Large intestine (tissue), 3 donors: ENCODE data around the gene PDCL2. TPM values are rescaled to one million over a fixed set of nuclear protein-coding genes. Genes with fewer than 3 reads are reported as not detected.
"Not testable (repeated sequence)": the region's sequence is repeated elsewhere in the genome, so short reads cannot be mapped to it uniquely, and the experiment has no call there.

Experiments used
- DNase-seq, 2 donors: peaks; one replicate each; pipeline versions ENCODE4 v3.0.0 to v3.0.0-alpha.2; 2013
- H3K27ac ChIP-seq: one replicate; pipeline ENCODE4 v1.5.1; 2013; ENCODE audit warnings: low read length
- H3K27me3 ChIP-seq: 2 replicates; pipeline ENCODE4 v1.6.1; 2013; ENCODE audit warnings: low read length; ENCODE audit not compliant: control insufficient read depth, insufficient read depth
- H3K36me3 ChIP-seq: 2 replicates; pipeline ENCODE4 v1.6.1; 2013; ENCODE audit warnings: low read length; ENCODE audit not compliant: control insufficient read depth, insufficient read depth
- H3K4me1 ChIP-seq: one replicate; pipeline ENCODE4 v1.6.1; 2013; ENCODE audit warnings: low read length; ENCODE audit not compliant: control insufficient read depth, insufficient read depth
- H3K4me3 ChIP-seq: one replicate; pipeline ENCODE4 v1.5.1; 2013; ENCODE audit warnings: low read length
- H3K9me3 ChIP-seq: one replicate; pipeline ENCODE4 v1.6.1; 2013; ENCODE audit warnings: mild to moderate bottlenecking, low read depth, low read length, moderate library complexity; ENCODE audit not compliant: control insufficient read depth
- WGBS: methylation state at CpG from one replicate; pipeline ENCODE4 v1.1.5; 2013; ENCODE audit warnings: low lambda C conversion rate; ENCODE audit not compliant: insufficient coverage; 5-methylcytosine and 5-hydroxymethylcytosine counted together
- polyA plus RNA-seq: library from polyadenylated mRNA; unstranded; fragments of 120-200 nt; gene quantifications from one replicate; pipeline ENCODE4 v1.2.1, GENCODE V29; 2013

PDCL2 gene
- polyA plus RNA-seq, 1 donor, result not detected

DNA sequence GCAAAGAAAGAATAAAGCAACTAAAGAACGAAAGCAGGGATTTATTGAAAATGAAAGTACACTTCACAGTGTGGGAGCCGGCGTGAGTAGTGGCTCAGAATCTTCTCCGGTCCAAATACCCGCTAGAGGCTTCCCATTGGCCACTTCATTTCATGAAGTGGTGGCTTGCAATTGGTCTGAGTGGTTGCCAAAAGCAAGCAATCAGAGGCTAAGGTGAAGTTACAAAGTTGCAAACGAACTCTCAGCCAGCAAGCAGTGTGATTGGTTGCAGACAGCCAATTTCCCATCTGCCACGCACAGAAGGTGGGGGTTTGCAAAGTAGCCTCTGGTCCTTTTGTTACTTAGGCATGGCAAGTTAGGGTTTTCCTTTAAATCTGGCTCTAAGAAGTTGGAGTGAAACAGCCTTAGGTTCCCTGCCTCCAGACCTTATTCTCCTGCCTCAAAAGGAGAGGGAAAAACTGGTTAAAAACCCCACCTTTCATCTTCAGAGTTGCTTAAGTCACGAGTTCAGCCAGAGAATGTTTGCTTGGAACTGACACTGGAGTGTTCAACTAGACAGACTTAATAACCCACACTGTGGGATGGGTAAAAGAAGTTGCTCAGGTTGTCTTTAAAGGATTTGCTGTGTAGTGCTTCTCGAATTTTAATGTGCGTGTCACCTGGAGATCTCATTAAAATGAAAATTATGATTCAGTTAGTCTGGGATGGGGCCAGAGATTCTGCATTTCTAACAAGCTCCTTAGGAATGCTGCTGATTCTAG lies 38.4 kb downstream of the PDCL2 start:
- Histone ChIP-seq H3K27ac (no peak overlapping the region), H3K4me1 (peaks cover 8% of the 10 kb centered on the region), H3K9me3 (no peaks in the 10 kb centered on the region), H3K36me3 (no peaks in the 10 kb centered on the region), H3K4me3 (no peak overlapping the region), H3K27me3 (no peaks in the 10 kb centered on the region)
- WGBS, result 80% methylated on average over 1 of the region's 10 CpGs
- no peak for DNase-seq

DNA sequence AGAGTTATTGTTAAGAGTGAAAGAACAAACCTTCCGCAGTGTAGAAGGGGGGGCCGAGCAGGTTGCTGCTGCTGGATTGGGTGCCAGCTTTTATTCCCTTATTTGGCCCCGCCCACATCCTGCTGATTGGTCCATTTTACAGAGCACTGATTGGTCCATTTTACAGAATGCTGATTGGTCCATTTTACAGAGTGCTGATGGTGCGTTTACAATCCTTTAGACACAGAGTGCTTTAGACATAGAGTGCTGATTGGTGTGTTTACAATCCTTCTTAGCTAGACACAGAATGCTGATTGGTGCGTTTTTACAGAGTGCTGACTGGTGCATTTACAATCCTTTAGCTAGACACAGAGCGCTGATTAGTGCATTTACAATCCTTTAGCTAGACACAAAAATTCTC lies 40.1 kb downstream of the PDCL2 start:
- H3K4me3 ChIP-seq, H3K27me3 ChIP-seq, H3K9me3 ChIP-seq, H3K36me3 ChIP-seq, DNase-seq, H3K27ac ChIP-seq: not testable (repeated sequence)
- no CpG with 5 or more reads among the region's 6 CpGs for WGBS
- H3K4me1 ChIP-seq, result peaks cover 19% of the 10 kb centered on the region

- DNase-seq, result peak; percentile 40 to 75
- 33% methylated on average over 1 of the region's 2 CpGs for WGBS
Observed at GRCh38 chr4:55549888-55550287, 42.2 kb downstream of the PDCL2 start.

DNA sequence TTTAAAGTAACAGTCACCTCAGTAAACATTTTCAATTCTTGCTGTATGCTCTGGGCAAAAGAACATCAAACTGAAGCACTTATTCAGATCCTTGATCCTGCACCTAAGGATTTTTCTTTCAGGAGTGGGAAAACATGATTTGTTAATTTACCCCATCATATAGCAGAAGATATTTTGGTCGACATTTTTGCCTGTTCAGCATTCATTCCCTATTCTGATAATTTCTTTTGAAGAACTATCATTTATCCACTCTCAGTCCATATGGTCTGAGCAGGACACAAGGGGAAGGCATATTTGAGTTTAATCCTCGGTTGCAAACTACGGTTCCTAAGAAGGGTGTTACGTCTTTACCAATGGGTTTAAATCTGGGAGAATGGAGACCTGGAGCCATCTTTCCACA lies 44.1 kb downstream of the PDCL2 start:
- H3K27ac ChIP-seq, result no peak overlapping the region
- no peak overlapping the region for H3K4me3 ChIP-seq
- peaks cover 19% of the 10 kb centered on the region for H3K4me1 ChIP-seq
- H3K27me3 ChIP-seq, result no peaks in the 10 kb centered on the region
- no peak for DNase-seq
- WGBS, result 80% methylated on average over 1 of the region's 4 CpGs
- no peaks in the 10 kb centered on the region for H3K36me3 ChIP-seq
- peaks cover 2% of the 10 kb centered on the region for H3K9me3 ChIP-seq

More at GRCh38 chr4:55549888-55550287, 42.2 kb downstream of the PDCL2 start:
- Histone ChIP-seq H3K4me1 (peaks cover 19% of the 10 kb centered on the region), H3K27me3 (no peaks in the 10 kb centered on the region), H3K27ac (peak overlapping the region; percentile 22), H3K36me3 (no peaks in the 10 kb centered on the region), H3K9me3 (peaks cover 2% of the 10 kb centered on the region), H3K4me3 (no peak overlapping the region)

DNA sequence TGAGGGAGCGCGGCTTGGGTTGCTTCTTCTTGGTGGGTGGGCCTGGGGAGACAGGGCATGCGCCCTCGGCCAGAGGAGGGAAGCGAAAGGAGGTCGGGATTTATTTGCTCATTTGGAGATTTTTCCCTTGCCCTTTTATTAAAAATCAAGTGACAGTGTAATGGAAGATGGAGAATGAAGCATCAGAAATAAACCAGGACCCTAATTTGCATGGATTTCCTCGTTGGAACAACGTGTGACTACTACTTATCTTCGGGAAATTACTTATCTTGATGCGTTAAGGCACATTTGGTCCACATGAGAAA lies 44.6 kb downstream of the PDCL2 start:
- Histone ChIP-seq H3K27ac (peak overlapping the region; percentile 90), H3K36me3 (no peaks in the 10 kb centered on the region), H3K9me3 (peaks cover 2% of the 10 kb centered on the region), H3K27me3 (no peaks in the 10 kb centered on the region), H3K4me1 (peaks cover 19% of the 10 kb centered on the region), H3K4me3 (peak overlapping the region; percentile 82)
- DNase-seq, result no peak
- WGBS, result 0% methylated on average over 1 of the region's 10 CpGs

GRCh38 chr4:55546756-55547465 lies 45.1 kb downstream of the PDCL2 start, which contains the start of gene CLOCK:
Gene CLOCK, minus strand, starts transcription at chr4:55546909. Its CDS starts 64,124 bp downstream, at chr4:55482785.
- Histone ChIP-seq H3K27me3 (no peaks in the 10 kb centered on the region), H3K9me3 (peaks cover 2% of the 10 kb centered on the region), H3K27ac (peak within 1 kb of the TSS; percentile 90), H3K36me3 (no peaks in the 10 kb centered on the region), H3K4me3 (peak within 1 kb of the TSS; percentile 82), H3K4me1 (peaks cover 19% of the 10 kb centered on the region)
- no CpG with 5 or more reads among the region's 71 CpGs for WGBS
- peak; percentile 82 to 92 for DNase-seq

DNA sequence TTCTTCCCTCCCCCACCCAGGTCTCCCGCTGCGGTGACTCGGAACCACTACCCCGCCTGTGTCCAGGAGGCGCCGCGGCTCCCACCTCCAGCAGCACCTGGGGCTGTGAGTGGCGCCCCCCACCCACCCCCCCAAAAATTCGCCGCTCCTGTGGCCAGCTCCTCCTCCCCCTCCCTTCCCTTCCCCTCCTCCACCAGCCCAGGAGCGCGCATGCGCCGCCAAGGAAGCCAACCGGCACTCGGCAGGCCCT lies 45.6 kb downstream of the PDCL2 start:
- H3K4me1 ChIP-seq, result peaks cover 19% of the 10 kb centered on the region
- H3K27ac ChIP-seq, result peak overlapping the region; percentile 90
- peak overlapping the region; percentile 82 for H3K4me3 ChIP-seq
- H3K36me3 ChIP-seq, result no peaks in the 10 kb centered on the region
- H3K27me3 ChIP-seq, result no peaks in the 10 kb centered on the region
- no CpG with 5 or more reads among the region's 16 CpGs for WGBS
- DNase-seq, result no peak
- peaks cover 2% of the 10 kb centered on the region for H3K9me3 ChIP-seq

- peaks cover 19% of the 10 kb centered on the region for H3K4me1 ChIP-seq
- no peaks in the 10 kb centered on the region for H3K27me3 ChIP-seq
- H3K4me3 ChIP-seq, result peak overlapping the region; percentile 82
- H3K9me3 ChIP-seq, result peaks cover 2% of the 10 kb centered on the region
- peak overlapping the region; percentile 90 for H3K27ac ChIP-seq
- WGBS, result no CpG with 5 or more reads among the region's 87 CpGs
- H3K36me3 ChIP-seq, result no peaks in the 10 kb centered on the region
- DNase-seq, result peak; percentile 78 to 91
Observed at GRCh38 chr4:55545641-55546505, 46.2 kb downstream of the PDCL2 start.

DNA sequence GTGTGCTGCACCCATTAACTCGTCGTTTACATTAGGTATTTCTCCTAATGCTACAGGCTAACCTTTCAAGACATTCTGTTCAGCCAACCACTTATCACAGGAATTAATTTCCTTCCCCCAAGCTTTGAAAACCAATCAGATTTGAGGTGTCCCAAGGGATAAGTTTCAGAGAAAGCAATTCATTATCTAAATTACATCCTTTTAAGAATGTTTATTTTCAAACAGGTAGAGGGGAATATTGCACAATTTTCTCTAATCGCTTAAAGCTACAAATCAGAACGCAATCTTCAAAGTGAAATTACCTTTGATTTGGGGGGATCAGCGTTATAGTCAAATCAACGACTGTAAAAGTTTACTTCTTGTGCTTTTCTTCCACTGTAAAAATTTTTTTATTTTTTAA lies 46.9 kb downstream of the PDCL2 start:
- Histone ChIP-seq H3K27me3 (no peaks in the 10 kb centered on the region), H3K36me3 (no peaks in the 10 kb centered on the region), H3K27ac (peak overlapping the region; percentile 90), H3K4me1 (peaks cover 19% of the 10 kb centered on the region), H3K9me3 (peaks cover 2% of the 10 kb centered on the region), H3K4me3 (peak overlapping the region; percentile 82)
- DNase-seq, result peak in 1 of 2 donors; percentile 61
- 0% methylated on average over 4 of the region's 6 CpGs for WGBS

DNA sequence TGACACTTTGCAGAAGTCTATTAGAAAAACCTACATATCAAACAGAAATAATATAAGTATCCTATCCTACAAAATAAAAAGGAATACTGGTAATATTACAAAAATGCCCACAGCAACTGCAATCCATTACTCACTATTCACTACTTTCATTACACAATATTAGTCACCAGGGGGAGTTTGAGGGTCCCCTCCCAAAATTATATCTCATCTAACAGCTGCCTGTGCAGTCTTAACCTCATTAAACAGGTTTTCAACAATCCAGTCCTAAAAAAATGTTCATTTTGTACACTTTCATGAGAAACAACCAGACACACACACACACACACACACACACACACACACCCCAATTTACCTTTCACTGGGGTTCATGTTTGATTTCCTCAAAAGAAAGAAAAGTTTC lies 48.2 kb downstream of the PDCL2 start:
- no peaks in the 10 kb centered on the region for H3K36me3 ChIP-seq
- no peak for DNase-seq
- H3K4me1 ChIP-seq, result peaks cover 13% of the 10 kb centered on the region
- peaks cover 2% of the 10 kb centered on the region for H3K9me3 ChIP-seq
- no peaks in the 10 kb centered on the region for H3K27me3 ChIP-seq
- H3K27ac ChIP-seq, result no peak overlapping the region
- H3K4me3 ChIP-seq, result no peak overlapping the region
